GM12892 (cell line): ENCODE results near the gene ZC3H8.

Experiments used
- POLR2A ChIP-seq: IDR thresholded peaks from 2 replicates; pipeline ENCODE4 v1.6.1; 2011; ENCODE audit warnings: low read depth, low read length, control low read depth
- POLR2AphosphoS5 ChIP-seq: IDR thresholded peaks from 2 replicates; pipeline ENCODE4 v1.6.1; 2011; ENCODE audit warnings: low read depth, low read length, control low read depth
- TAF1 ChIP-seq: IDR thresholded peaks from 2 replicates; pipeline ENCODE4 v1.6.1; 2011; ENCODE audit warnings: low read depth, mild to moderate bottlenecking, control low read depth, low read length, borderline replicate concordance

DNA sequence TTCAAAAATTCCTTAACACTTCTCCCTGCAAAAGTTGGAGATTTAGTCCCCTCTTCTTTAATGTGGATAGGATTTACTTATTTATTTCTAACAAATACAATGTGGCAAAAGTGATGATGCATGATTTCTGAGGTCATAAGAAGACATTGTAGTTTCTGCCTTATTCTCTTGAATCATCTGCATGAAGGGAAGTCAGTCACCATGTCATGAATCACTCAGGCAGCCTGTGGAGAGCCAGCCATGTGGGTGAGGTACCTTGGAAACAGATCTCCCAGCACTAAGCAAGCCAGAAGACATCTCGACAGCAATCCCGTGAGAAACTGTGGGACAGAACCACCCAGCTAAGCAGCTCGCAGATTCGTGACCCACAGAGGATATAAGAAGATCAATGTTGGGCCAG, 2.7 kb upstream of the ZC3H8 start:
- no peak for TF ChIP-seq POLR2AphosphoS5
- TF ChIP-seq POLR2A = no peak
- no peak for TF ChIP-seq TAF1
